ENCODE results near the gene ARID1A.

- TF ChIP-seq CTCF (IDR thresholded peaks at IDR 0.05; ENCODE audit: low read depth, low read length) (no peak), EZH2phosphoT487 (IDR thresholded peaks at IDR 0.05; ENCODE audit: low read depth) (no peak)
These were observed 98.6 kb downstream of the ARID1A start for GRCh38 chr1:26794391-26794790.

All from OCI-LY3 (cell line).